ENCODE results near the gene CNP. TPM values are rescaled to one million over a fixed set of nuclear protein-coding genes. Genes with fewer than 3 reads are reported as not detected.

CNP gene
- total and polyA plus RNA-seq, 7 donors, result 24.0 to 71.3 (median 52.0) TPM

- Histone ChIP-seq H3K4me3 (no peak overlapping the region), H3K27ac (peak overlapping the region in 3 of 4 donors; percentile 57 to 72 (median 58)), H3K9me3 (no peaks in the 10 kb centered on the region), H3K4me1 (peaks cover 0 to 85% (median 53%) of the 10 kb centered on the region in 4 donors), H3K36me3 (peaks cover 19 to 82% (median 34%) of the 10 kb centered on the region in 4 donors), H3K27me3 (no peaks in the 10 kb centered on the region)
- intact Hi-C loops (cut with DNase I), result no loop called here
- TF ChIP-seq POLR2A (IDR thresholded peaks at IDR 0.05) (no peak), EP300 (IDR thresholded peaks at IDR 0.05) (no peak), POLR2AphosphoS5 (IDR thresholded peaks at IDR 0.05) (no peak), CTCF (IDR thresholded peaks at IDR 0.05) (no peak)
- 89% methylated on average over 18 of the region's 18 CpGs for WGBS, 2 donors
- no peak for DNase-seq
These were observed 5.3 kb downstream of the CNP start for GRCh38 chr17:41971721-41972523.

- WGBS, 2 donors, result 73 to 74% methylated on average over 22 of the region's 22 CpGs
- H3K4me1 ChIP-seq, result peaks cover 0 to 81% (median 47%) of the 10 kb centered on the region in 4 donors
- no peaks in the 10 kb centered on the region for H3K9me3 ChIP-seq
- H3K4me3 ChIP-seq, result no peak overlapping the region
- DNase-seq, result no peak
- intact Hi-C loops (cut with DNase I), result no loop called here
- TF ChIP-seq POLR2AphosphoS5 (IDR thresholded peaks at IDR 0.05) (no peak), EP300 (IDR thresholded peaks at IDR 0.05) (no peak), POLR2A (IDR thresholded peaks at IDR 0.05) (no peak), CTCF (IDR thresholded peaks at IDR 0.05) (no peak)
- H3K27me3 ChIP-seq, result no peaks in the 10 kb centered on the region
- peaks cover 26 to 90% (median 41%) of the 10 kb centered on the region in 4 donors for H3K36me3 ChIP-seq
- peak overlapping the region; percentile 49 to 72 (median 58) for H3K27ac ChIP-seq
These were observed 6.2 kb downstream of the CNP start for GRCh38 chr17:41972571-41973407.

- no peaks in the 10 kb centered on the region for H3K9me3 ChIP-seq
- peaks cover 0 to 74% (median 41%) of the 10 kb centered on the region in 4 donors for H3K4me1 ChIP-seq
- H3K36me3 ChIP-seq, result peaks cover 30 to 91% (median 47%) of the 10 kb centered on the region in 4 donors
- TF ChIP-seq POLR2A (IDR thresholded peaks at IDR 0.05) (no peak), EP300 (IDR thresholded peaks at IDR 0.05) (no peak), POLR2AphosphoS5 (IDR thresholded peaks at IDR 0.05) (no peak), CTCF (IDR thresholded peaks at IDR 0.05) (no peak)
- no peak overlapping the region for H3K4me3 ChIP-seq
- H3K27ac ChIP-seq, result peak overlapping the region; percentile 49 to 72 (median 58)
- WGBS, 2 donors, result 73 to 77% methylated on average over 19 of the region's 19 CpGs
- H3K27me3 ChIP-seq, result no peaks in the 10 kb centered on the region
- intact Hi-C loops (cut with DNase I), result no loop called here
- no peak for DNase-seq
These were observed 6.8 kb downstream of the CNP start for GRCh38 chr17:41973408-41973811.

- peaks cover 30 to 91% (median 50%) of the 10 kb centered on the region in 4 donors for H3K36me3 ChIP-seq
- peaks cover 0 to 68% (median 37%) of the 10 kb centered on the region in 4 donors for H3K4me1 ChIP-seq
- TF ChIP-seq CTCF (IDR thresholded peaks at IDR 0.05) (no peak), EP300 (IDR thresholded peaks at IDR 0.05) (no peak)
These were observed 7.4 kb downstream of the CNP start for GRCh38 chr17:41974031-41974430.

More at GRCh38 chr17:41974031-41974430, 7.4 kb downstream of the CNP start:
- DNase-seq, result no peak
- peak overlapping the region in 1 of 4 donors; percentile 72 for H3K27ac ChIP-seq
- intact Hi-C loops (cut with DNase I), result no loop called here
- no peaks in the 10 kb centered on the region for H3K27me3 ChIP-seq
- H3K9me3 ChIP-seq, result no peaks in the 10 kb centered on the region
- no peak overlapping the region for H3K4me3 ChIP-seq
- WGBS, 2 donors, result 88 to 94% methylated on average over 6 of the region's 6 CpGs
